ENCODE measurements around the gene MAGI1.

The MAGI1 gene

GRCh38 chr3:65944252-65944651 is 94.5 kb downstream of the MAGI1 start:
- no peak for DNase-seq

- DNase-seq = peak; percentile 57
Measured at GRCh38 chr3:65939801-65940246, 98.9 kb downstream of the MAGI1 start.

GRCh38 chr3:65939184-65939583 is 99.5 kb downstream of the MAGI1 start:
- DNase-seq = no peak

GRCh38 chr3:65938676-65939075 is 100.0 kb downstream of the MAGI1 start:
- DNase-seq = no peak

- DNase-seq = no peak
Measured at GRCh38 chr3:65938147-65938546, 100.6 kb downstream of the MAGI1 start.

GRCh38 chr3:65936908-65937638 is 101.6 kb downstream of the MAGI1 start:
- no peak for DNase-seq

GRCh38 chr3:65935724-65936123 is 103.0 kb downstream of the MAGI1 start:
- DNase-seq = no peak

- no peak for DNase-seq
Measured at GRCh38 chr3:65930648-65931047, 108.1 kb downstream of the MAGI1 start.

- no peak for DNase-seq
Measured at GRCh38 chr3:65928110-65928509, 110.6 kb downstream of the MAGI1 start.

GRCh38 chr3:65927576-65927975 is 111.1 kb downstream of the MAGI1 start:
- peak; percentile 19 for DNase-seq

- DNase-seq = no peak
Measured at GRCh38 chr3:65925254-65925954, 113.3 kb downstream of the MAGI1 start.

- DNase-seq = no peak
Measured at GRCh38 chr3:65924762-65925161, 114.0 kb downstream of the MAGI1 start.

GRCh38 chr3:65922441-65922840 is 116.3 kb downstream of the MAGI1 start:
- peak; percentile 68 for DNase-seq

- DNase-seq = no peak
Measured at GRCh38 chr3:65919826-65920225, 118.9 kb downstream of the MAGI1 start.

GRCh38 chr3:65915477-65915876 is 123.2 kb downstream of the MAGI1 start:
- DNase-seq = no peak

GRCh38 chr3:65914740-65915367 is 123.9 kb downstream of the MAGI1 start:
- DNase-seq = no peak

- no peak for DNase-seq
Measured at GRCh38 chr3:65914032-65914739, 124.5 kb downstream of the MAGI1 start.

GRCh38 chr3:65912647-65913046 is 126.1 kb downstream of the MAGI1 start:
- DNase-seq = no peak

- DNase-seq = no peak
Measured at GRCh38 chr3:65908588-65908987, 130.1 kb downstream of the MAGI1 start.

GRCh38 chr3:65907232-65908130 is 131.2 kb downstream of the MAGI1 start:
- DNase-seq = no peak

GRCh38 chr3:65905771-65906170 is 132.9 kb downstream of the MAGI1 start:
- peak; percentile 52 for DNase-seq

- no peak for DNase-seq
Measured at GRCh38 chr3:65904016-65904415, 134.7 kb downstream of the MAGI1 start.

Data from fibroblast of skin of back (primary cell).